Natural killer cell (primary cell): ENCODE data around the gene CCDC9. TPM values are rescaled to one million over a fixed set of nuclear protein-coding genes. Genes with fewer than 3 reads are reported as not detected.

Experiments used
- ATAC-seq, 3 donors: fragments of 150-1000 bp in 2 of 3; fragments of 200-7000 bp in 1 of 3; cut with Tn5 transposase; 1 replicate in 1 of 3; 2 replicates in 2 of 3; pipeline ENCODE4 v1.10.0; 2021; ENCODE audit warnings: mild to moderate bottlenecking in 2 of 3, moderate library complexity in 2 of 3
- DNase-seq, 2 donors: peaks; one replicate each; pipeline versions ENCODE4 v3.0.0 to v3.0.0-alpha.2; 2013 to 2021; ENCODE audit warnings: mixed read lengths in 1 of 2
- H3K27ac ChIP-seq: one replicate; pipeline ENCODE4 v1.5.1; 2013; ENCODE audit warnings: mild to moderate bottlenecking, low read length
- H3K27me3 ChIP-seq: one replicate; pipeline ENCODE4 v1.6.1; 2013; ENCODE audit warnings: low read length; ENCODE audit not compliant: control insufficient read depth, insufficient read depth
- H3K36me3 ChIP-seq: one replicate; pipeline ENCODE4 v1.6.1; 2013; ENCODE audit warnings: low read length; ENCODE audit not compliant: control insufficient read depth, insufficient read depth
- H3K4me1 ChIP-seq: one replicate; pipeline ENCODE4 v1.6.1; 2013; ENCODE audit warnings: low read length; ENCODE audit not compliant: control insufficient read depth, insufficient read depth
- H3K4me3 ChIP-seq: one replicate; pipeline ENCODE4 v1.5.1; 2013; ENCODE audit warnings: low read length
- H3K9me3 ChIP-seq: one replicate; pipeline ENCODE4 v1.6.1; 2013; ENCODE audit warnings: low read length; ENCODE audit not compliant: control insufficient read depth, insufficient read depth
- H3K27ac Mint-ChIP-seq, 2 donors: one replicate each; pipeline ENCODE4 v1.8.0; 2022; ENCODE audit warnings: mild to moderate bottlenecking in 2 of 2, mixed read lengths in 2 of 2, moderate library complexity in 1 of 2
- H3K27me3 Mint-ChIP-seq, 2 donors: one replicate each; pipeline ENCODE4 v1.8.0; 2022; ENCODE audit warnings: low read depth in 2 of 2, mixed read lengths in 2 of 2
- H3K36me3 Mint-ChIP-seq: one replicate; pipeline ENCODE4 v1.8.0; 2022; ENCODE audit warnings: mixed read lengths
- H3K4me1 Mint-ChIP-seq, 2 donors: one replicate each; pipeline ENCODE4 v1.8.0; 2022; ENCODE audit warnings: mixed read lengths in 2 of 2
- H3K4me3 Mint-ChIP-seq: one replicate; pipeline ENCODE4 v1.8.0; 2022; ENCODE audit warnings: mild to moderate bottlenecking, moderate library complexity, mixed read lengths
- H3K9me3 Mint-ChIP-seq, 2 donors: one replicate each; pipeline ENCODE4 v1.8.0; 2022; ENCODE audit warnings: mixed read lengths in 2 of 2
- CTCF ChIP-seq: fragments of 200-600 bp; IDR thresholded peaks from one replicate; pipeline ENCODE4 v1.8.0; 2022; ENCODE audit warnings: antibody characterized with exemption
- WGBS: methylation state at CpG from one replicate; pipeline ENCODE4 v1.1.7; 2013; ENCODE audit warnings: missing lambda C conversion rate; ENCODE audit not compliant: insufficient coverage; 5-methylcytosine and 5-hydroxymethylcytosine counted together
- intact Hi-C: fragments of 100-400 bp; cut with micrococcal nuclease; formaldehyde crosslinking; loops from one replicate; pipeline ENCODE4 v1.14.2; 2022
- total RNA-seq, 4 donors: library from RNA; stranded (reverse); fragments of 120-200 nt in 1 of 4; gene quantifications; one replicate each; pipeline versions ENCODE4 v1.2.3 to v1.2.4, GENCODE V29; 2013 to 2022

Gene CCDC9
- total RNA-seq, 3 donors from 2014 or later (not counting 1 experiment from before 2014, with no cell fraction given) = 49.6 to 55.8 (median 55.4) TPM

GRCh38 chr19:47227352-47228167 is 28.8 kb upstream of the CCDC9 start:
- H3K9me3 ChIP-seq = no peaks in the 10 kb centered on the region
- Mint-ChIP-seq H3K36me3 (no peaks in the 10 kb centered on the region), H3K27me3 (peaks cover 0 to 2% of the 10 kb centered on the region in 2 donors), H3K4me3 (peak overlapping the region; percentile 85), H3K27ac (no peak overlapping the region), H3K9me3 (no peaks in the 10 kb centered on the region), H3K4me1 (peaks cover 19 to 29% of the 10 kb centered on the region in 2 donors)
- peak overlapping the region; percentile 96 for H3K27ac ChIP-seq
- ATAC-seq (no peak), DNase-seq (peak; percentile 51 to 70)
- WGBS = 3% methylated on average over 25 of the region's 27 CpGs
- H3K4me1 ChIP-seq = peaks cover 59% of the 10 kb centered on the region
- TF ChIP-seq CTCF = no peak
- H3K27me3 ChIP-seq = no peaks in the 10 kb centered on the region
- H3K36me3 ChIP-seq = no peaks in the 10 kb centered on the region
- peak overlapping the region; percentile 47 for H3K4me3 ChIP-seq
- intact Hi-C loops = loop anchor here (5.0 kb wide), 3 partner anchors 45 to 115 kb away; partner anchors contain the start of genes INAFM1 and ZC3H4

GRCh38 chr19:47228168-47228936 is 28.0 kb upstream of the CCDC9 start:
- no peaks in the 10 kb centered on the region for H3K27me3 ChIP-seq
- Mint-ChIP-seq H3K4me1 (peaks cover 24 to 35% of the 10 kb centered on the region in 2 donors), H3K9me3 (no peaks in the 10 kb centered on the region), H3K4me3 (peak overlapping the region; percentile 85), H3K27me3 (peaks cover 0 to 2% of the 10 kb centered on the region in 2 donors), H3K27ac (no peak overlapping the region), H3K36me3 (no peaks in the 10 kb centered on the region)
- H3K4me3 ChIP-seq = peak overlapping the region; percentile 50
- no peaks in the 10 kb centered on the region for H3K9me3 ChIP-seq
- DNase-seq (peak; percentile 60 to 67), ATAC-seq (peak in 1 of 3 donors; percentile 11)
- H3K27ac ChIP-seq = peak overlapping the region; percentile 96
- peaks cover 61% of the 10 kb centered on the region for H3K4me1 ChIP-seq
- WGBS = 5% methylated on average over 49 of the region's 50 CpGs
- intact Hi-C loops = loop anchor here (5.0 kb wide), 3 partner anchors 44 to 116 kb away; partner anchors contain the start of genes INAFM1 and ZC3H4
- no peak for TF ChIP-seq CTCF
- H3K36me3 ChIP-seq = no peaks in the 10 kb centered on the region

GRCh38 chr19:47228937-47229675 is 27.2 kb upstream of the CCDC9 start:
- H3K4me1 Mint-ChIP-seq = peaks cover 24 to 35% of the 10 kb centered on the region in 2 donors
- Histone ChIP-seq H3K9me3 (no peaks in the 10 kb centered on the region), H3K27me3 (no peaks in the 10 kb centered on the region), H3K4me3 (peak overlapping the region; percentile 50), H3K4me1 (peaks cover 61% of the 10 kb centered on the region), H3K36me3 (no peaks in the 10 kb centered on the region), H3K27ac (peak overlapping the region; percentile 69)
- DNase-seq (peak; percentile 52 to 73), ATAC-seq (peak in 1 of 3 donors; percentile 5)
- H3K27me3 Mint-ChIP-seq = peaks cover 0 to 2% of the 10 kb centered on the region in 2 donors
- no peak for TF ChIP-seq CTCF
- H3K9me3 Mint-ChIP-seq = no peaks in the 10 kb centered on the region
- intact Hi-C loops = loop anchor here (5.0 kb wide), 3 partner anchors 43 to 117 kb away; partner anchors contain the start of genes INAFM1 and ZC3H4
- no peak overlapping the region for H3K4me3 Mint-ChIP-seq
- no peaks in the 10 kb centered on the region for H3K36me3 Mint-ChIP-seq
- 17% methylated on average over 10 of the region's 10 CpGs for WGBS
- H3K27ac Mint-ChIP-seq = no peak overlapping the region
